OCI-LY7 (cell line): ENCODE measurements around the gene EBLN2.

Experiments
- EZH2phosphoT487 ChIP-seq: fragments of 200-600 bp; sonication (generic); IDR thresholded peaks from 2 replicates; pipeline ENCODE4 v1.6.1; 2018; ENCODE audit warnings: low read depth, borderline replicate concordance, mild to moderate bottlenecking, mixed run types, antibody characterized with exemption, low read length, moderate library complexity, mixed read lengths
- TF ChIP-seq, protein P1 (sequence below): fragments of 200-600 bp; sonication (generic); conservative IDR thresholded peaks from 2 replicates; pipeline ENCODE4 v1.5.1; 2014; ENCODE audit warnings: mild to moderate bottlenecking, antibody characterized with exemption, low read length, moderate library complexity, mixed read lengths

DNA sequence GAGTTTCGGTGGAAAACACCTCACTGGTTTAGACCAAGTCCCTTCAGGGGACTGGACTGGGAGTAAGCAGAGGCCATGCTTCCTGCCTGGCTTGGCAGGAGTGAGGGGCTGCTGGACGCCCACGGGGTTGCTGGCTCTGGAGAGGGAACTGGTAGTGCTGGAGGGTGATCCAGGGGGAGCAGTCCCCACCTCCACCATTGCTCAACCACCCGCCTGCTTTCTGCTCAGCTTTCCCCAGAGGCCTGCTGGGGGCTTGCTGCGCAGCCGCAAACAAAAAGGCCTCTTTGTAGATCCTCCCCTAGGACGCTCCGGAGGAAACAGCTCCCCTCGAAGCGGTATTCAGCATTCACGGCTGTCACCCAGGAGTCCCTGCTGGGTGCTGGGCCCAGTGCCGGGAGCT is 33.5 kb downstream of the EBLN2 start:
- TF ChIP-seq, protein P1, sequence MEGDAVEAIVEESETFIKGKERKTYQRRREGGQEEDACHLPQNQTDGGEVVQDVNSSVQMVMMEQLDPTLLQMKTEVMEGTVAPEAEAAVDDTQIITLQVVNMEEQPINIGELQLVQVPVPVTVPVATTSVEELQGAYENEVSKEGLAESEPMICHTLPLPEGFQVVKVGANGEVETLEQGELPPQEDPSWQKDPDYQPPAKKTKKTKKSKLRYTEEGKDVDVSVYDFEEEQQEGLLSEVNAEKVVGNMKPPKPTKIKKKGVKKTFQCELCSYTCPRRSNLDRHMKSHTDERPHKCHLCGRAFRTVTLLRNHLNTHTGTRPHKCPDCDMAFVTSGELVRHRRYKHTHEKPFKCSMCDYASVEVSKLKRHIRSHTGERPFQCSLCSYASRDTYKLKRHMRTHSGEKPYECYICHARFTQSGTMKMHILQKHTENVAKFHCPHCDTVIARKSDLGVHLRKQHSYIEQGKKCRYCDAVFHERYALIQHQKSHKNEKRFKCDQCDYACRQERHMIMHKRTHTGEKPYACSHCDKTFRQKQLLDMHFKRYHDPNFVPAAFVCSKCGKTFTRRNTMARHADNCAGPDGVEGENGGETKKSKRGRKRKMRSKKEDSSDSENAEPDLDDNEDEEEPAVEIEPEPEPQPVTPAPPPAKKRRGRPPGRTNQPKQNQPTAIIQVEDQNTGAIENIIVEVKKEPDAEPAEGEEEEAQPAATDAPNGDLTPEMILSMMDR = no peak
- no peak for TF ChIP-seq EZH2phosphoT487
